Mesendoderm (in vitro differentiated cells): Measurements from ENCODE around the gene OSBPL3.

ENCODE experiments used
- DNase-seq: peaks from one replicate; pipeline ENCODE4 v3.0.0; 2013
- H2AK5ac ChIP-seq: 2 replicates; pipeline ENCODE4 v1.6.1; 2013; ENCODE audit warnings: low read length, inconsistent platforms
- H2BK120ac ChIP-seq: 2 replicates; pipeline ENCODE4 v1.6.1; 2013; ENCODE audit warnings: low read depth, mild to moderate bottlenecking, low read length, moderate library complexity, mixed read lengths
- H2BK15ac ChIP-seq: replicated peaks from 2 replicates; pipeline ENCODE4 v1.6.1; 2013; ENCODE audit warnings: low read depth, mild to moderate bottlenecking, moderate library complexity
- H2BK5ac ChIP-seq: 2 replicates; pipeline ENCODE4 v1.6.1; 2013; ENCODE audit warnings: low read length, inconsistent platforms
- H3K18ac ChIP-seq: 2 replicates; pipeline ENCODE4 v1.6.1; 2013; ENCODE audit warnings: mild to moderate bottlenecking, low read length, mixed read lengths
- H3K23ac ChIP-seq: one replicate; pipeline ENCODE4 v1.6.1; 2013; ENCODE audit warnings: low read length
- H3K27ac ChIP-seq: 2 replicates; pipeline ENCODE4 v1.5.1; 2013; ENCODE audit warnings: low read depth, mild to moderate bottlenecking, inconsistent platforms, low read length, moderate library complexity
- H3K27me3 ChIP-seq: 2 replicates; pipeline ENCODE4 v1.6.1; 2013; ENCODE audit warnings: low read length, control low read depth, mild to moderate bottlenecking, inconsistent platforms; ENCODE audit not compliant: insufficient read depth, poor library complexity
- H3K36me3 ChIP-seq: 2 replicates; pipeline ENCODE4 v1.6.1; 2013; ENCODE audit warnings: low read length, inconsistent platforms; ENCODE audit not compliant: control insufficient read depth, insufficient read depth
- H3K4ac ChIP-seq: one replicate; pipeline ENCODE4 v1.6.1; 2013; ENCODE audit warnings: low read depth, mild to moderate bottlenecking, low read length, moderate library complexity
- H3K4me1 ChIP-seq: 2 replicates; pipeline ENCODE4 v1.6.1; 2013; ENCODE audit warnings: low read depth, low read length, inconsistent platforms; ENCODE audit not compliant: control insufficient read depth
- H3K4me2 ChIP-seq: 2 replicates; pipeline ENCODE4 v1.6.1; 2013; ENCODE audit warnings: low read length
- H3K4me3 ChIP-seq: 2 replicates; pipeline ENCODE4 v1.5.1; 2013; ENCODE audit warnings: mild to moderate bottlenecking, low read length
- H3K56ac ChIP-seq: one replicate; pipeline ENCODE4 v1.6.1; 2013; ENCODE audit warnings: low read length
- H3K79me1 ChIP-seq: 2 replicates; pipeline ENCODE4 v1.6.1; 2013; ENCODE audit warnings: low read length, inconsistent platforms
- H3K79me2 ChIP-seq: 2 replicates; pipeline ENCODE4 v1.6.1; 2013; ENCODE audit warnings: mild to moderate bottlenecking, low read length; ENCODE audit not compliant: control insufficient read depth, insufficient read depth
- H3K9ac ChIP-seq: 2 replicates; pipeline ENCODE4 v1.6.1; 2013; ENCODE audit warnings: low read length, inconsistent platforms
- H4K5ac ChIP-seq: one replicate; pipeline ENCODE4 v1.6.1; 2013; ENCODE audit warnings: low read length
- H4K8ac ChIP-seq: one replicate; pipeline ENCODE4 v1.6.1; 2013; ENCODE audit warnings: low read depth, mild to moderate bottlenecking, control low read depth, low read length, moderate library complexity
- WGBS: extraction: QIAGEN DNeasy Blood & Tissue Kit; methylation state at CpG from one replicate; pipeline ENCODE4 v1.1.7; 2013; ENCODE audit warnings: low lambda C conversion rate, missing lambda C conversion rate; ENCODE audit not compliant: insufficient coverage; ENCODE audit errors: extremely low coverage; 5-methylcytosine and 5-hydroxymethylcytosine counted together

The OSBPL3 gene

GRCh38 chr7:24829787-24830186, 150.2 kb downstream of the OSBPL3 start:
- WGBS: no CpG with 5 or more reads among the region's 2 CpGs

GRCh38 chr7:24828891-24829661, 150.9 kb downstream of the OSBPL3 start:
- no peak overlapping the region for H3K4me2 ChIP-seq
- H3K27ac ChIP-seq: no peak overlapping the region
- no peak overlapping the region for H2AK5ac ChIP-seq
- no peak overlapping the region for H2BK5ac ChIP-seq
- H2BK15ac ChIP-seq: no peak overlapping the region
- no peaks in the 10 kb centered on the region for H3K36me3 ChIP-seq
- H3K4me1 ChIP-seq: no peaks in the 10 kb centered on the region
- H4K8ac ChIP-seq: no peak overlapping the region
- no peak overlapping the region for H3K23ac ChIP-seq
- no peak overlapping the region for H3K4ac ChIP-seq
- H2BK120ac ChIP-seq: no peak overlapping the region
- WGBS: no CpG with 5 or more reads among the region's 1 CpG
- no peak overlapping the region for H3K18ac ChIP-seq
- H3K27me3 ChIP-seq: no peaks in the 10 kb centered on the region
- no peak overlapping the region for H3K56ac ChIP-seq
- no peak overlapping the region for H3K9ac ChIP-seq
- H3K79me2 ChIP-seq: no peaks in the 10 kb centered on the region
- peak; percentile 82 for DNase-seq
- no peak overlapping the region for H4K5ac ChIP-seq
- H3K4me3 ChIP-seq: no peak overlapping the region
- no peaks in the 10 kb centered on the region for H3K79me1 ChIP-seq

More at GRCh38 chr7:24829787-24830186, 150.2 kb downstream of the OSBPL3 start:
- Histone ChIP-seq H3K4ac (no peak overlapping the region), H3K4me2 (no peak overlapping the region), H3K27ac (no peak overlapping the region), H4K8ac (no peak overlapping the region), H3K36me3 (no peaks in the 10 kb centered on the region), H2AK5ac (no peak overlapping the region), H3K4me1 (no peaks in the 10 kb centered on the region), H3K18ac (no peak overlapping the region), H3K79me1 (no peaks in the 10 kb centered on the region), H3K9ac (no peak overlapping the region), H3K56ac (no peak overlapping the region), H2BK5ac (no peak overlapping the region), H3K27me3 (no peaks in the 10 kb centered on the region), H2BK120ac (no peak overlapping the region), H3K4me3 (no peak overlapping the region), H4K5ac (no peak overlapping the region), H3K23ac (peak overlapping the region; percentile 32), H3K79me2 (no peaks in the 10 kb centered on the region), H2BK15ac (no peak overlapping the region)
- DNase-seq: no peak

- no peak overlapping the region for H3K27ac ChIP-seq
- no peak overlapping the region for H3K4ac ChIP-seq
- no CpG with 5 or more reads among the region's 1 CpG for WGBS
- H3K56ac ChIP-seq: no peak overlapping the region
- H3K4me3 ChIP-seq: no peak overlapping the region
- no peak overlapping the region for H3K4me2 ChIP-seq
- H3K79me1 ChIP-seq: no peaks in the 10 kb centered on the region
- H3K79me2 ChIP-seq: no peaks in the 10 kb centered on the region
- no peak overlapping the region for H2BK15ac ChIP-seq
- no peak overlapping the region for H4K5ac ChIP-seq
- DNase-seq: no peak
- no peaks in the 10 kb centered on the region for H3K4me1 ChIP-seq
- H3K18ac ChIP-seq: no peak overlapping the region
- H2BK5ac ChIP-seq: no peak overlapping the region
- no peak overlapping the region for H4K8ac ChIP-seq
- no peaks in the 10 kb centered on the region for H3K27me3 ChIP-seq
- no peak overlapping the region for H2AK5ac ChIP-seq
- no peaks in the 10 kb centered on the region for H3K36me3 ChIP-seq
- H2BK120ac ChIP-seq: no peak overlapping the region
- no peak overlapping the region for H3K9ac ChIP-seq
- no peak overlapping the region for H3K23ac ChIP-seq
These were observed 152.4 kb downstream of the OSBPL3 start for GRCh38 chr7:24827589-24827988.

DNA sequence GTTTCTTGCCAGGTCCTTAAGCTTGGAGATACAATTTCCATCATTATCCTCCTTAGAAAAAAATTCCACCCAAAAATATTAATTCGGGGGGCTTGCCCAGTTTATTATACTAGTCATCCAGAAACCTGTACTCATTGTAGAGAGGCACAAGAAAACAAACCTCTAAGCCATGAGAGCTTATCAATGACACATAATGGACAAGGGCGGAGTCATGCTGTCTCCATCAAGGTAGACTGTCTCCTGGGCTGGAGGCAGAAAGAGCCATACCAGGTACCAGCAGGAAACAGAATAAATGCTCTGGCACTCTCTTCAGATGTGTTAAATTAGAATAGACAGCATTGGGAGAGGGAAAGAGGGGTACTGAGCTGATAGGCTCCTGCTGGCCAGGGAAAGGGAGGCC, 153.0 kb downstream of the OSBPL3 start:
- Histone ChIP-seq H2BK5ac (no peak overlapping the region), H3K36me3 (no peaks in the 10 kb centered on the region)
- WGBS: no CpG with 5 or more reads among the region's 2 CpGs

GRCh38 chr7:24826662-24827020, 153.3 kb downstream of the OSBPL3 start:
- WGBS: no CpG with 5 or more reads among the region's 7 CpGs

More for the DNA sequence above, 153.0 kb downstream of the OSBPL3 start:
- H3K27me3 ChIP-seq: no peaks in the 10 kb centered on the region
- H3K27ac ChIP-seq: no peak overlapping the region
- H4K8ac ChIP-seq: no peak overlapping the region
- H3K56ac ChIP-seq: no peak overlapping the region
- no peak overlapping the region for H3K18ac ChIP-seq
- no peak overlapping the region for H3K4me2 ChIP-seq
- H3K4me3 ChIP-seq: no peak overlapping the region
- no peaks in the 10 kb centered on the region for H3K4me1 ChIP-seq
- H2AK5ac ChIP-seq: no peak overlapping the region
- no peak overlapping the region for H3K4ac ChIP-seq
- no peak overlapping the region for H2BK120ac ChIP-seq
- no peak for DNase-seq
- no peak overlapping the region for H3K9ac ChIP-seq
- no peaks in the 10 kb centered on the region for H3K79me1 ChIP-seq
- H2BK15ac ChIP-seq: no peak overlapping the region
- H3K79me2 ChIP-seq: no peaks in the 10 kb centered on the region
- no peak overlapping the region for H4K5ac ChIP-seq
- H3K23ac ChIP-seq: no peak overlapping the region

More at GRCh38 chr7:24826662-24827020, 153.3 kb downstream of the OSBPL3 start:
- H3K27ac ChIP-seq: no peak overlapping the region
- no peak overlapping the region for H3K4me2 ChIP-seq
- no peak overlapping the region for H3K4ac ChIP-seq
- H3K36me3 ChIP-seq: no peaks in the 10 kb centered on the region
- no peaks in the 10 kb centered on the region for H3K79me2 ChIP-seq
- H3K9ac ChIP-seq: no peak overlapping the region
- no peak overlapping the region for H2BK15ac ChIP-seq
- H2AK5ac ChIP-seq: no peak overlapping the region
- H2BK120ac ChIP-seq: no peak overlapping the region
- H3K18ac ChIP-seq: no peak overlapping the region
- H2BK5ac ChIP-seq: no peak overlapping the region
- H3K27me3 ChIP-seq: no peaks in the 10 kb centered on the region
- no peaks in the 10 kb centered on the region for H3K79me1 ChIP-seq
- H4K8ac ChIP-seq: no peak overlapping the region
- no peak overlapping the region for H3K23ac ChIP-seq
- DNase-seq: no peak
- no peak overlapping the region for H3K56ac ChIP-seq
- H3K4me1 ChIP-seq: no peaks in the 10 kb centered on the region
- H4K5ac ChIP-seq: no peak overlapping the region
- no peak overlapping the region for H3K4me3 ChIP-seq
